Prostate gland (tissue), 2 donors: Measurements from ENCODE around the gene TMEM50B.

ENCODE experiments used
- CTCF ChIP-seq, 4 experiments: fragments of 200-600 bp in 2 of 4; fragments of 450-650 bp in 2 of 4; sonication (generic) in 2 of 4; IDR thresholded peaks; 1 replicate in 3 of 4; 2 replicates in 1 of 4; pipeline ENCODE4 v1.5.1; 2016 to 2019; ENCODE audit warnings: antibody characterized with exemption in 4 of 4, mild to moderate bottlenecking in 2 of 4, moderate library complexity in 2 of 4
- POLR2A ChIP-seq: fragments of 450-650 bp; IDR thresholded peaks from one replicate; pipeline ENCODE4 v1.6.1; 2016; ENCODE audit warnings: antibody characterized with exemption, mild to moderate bottlenecking

- TF ChIP-seq POLR2A (no peak), CTCF (IDR thresholded peaks at IDR 0.05) (no peak)
Observed at GRCh38 chr21:33424214-33424613, 55.6 kb downstream of the TMEM50B start.
